GM18498 (cell line): ENCODE measurements around the gene LMF1.

ENCODE experiments used
- ATAC-seq: cut with Tn5 transposase; IDR thresholded peaks from one replicate; pipeline ENCODE4 v1.9.1; 2021; ENCODE audit warnings: mild to moderate bottlenecking, moderate library complexity; ENCODE audit not compliant: unreplicated experiment

Gene LMF1

GRCh38 chr16:819336-820043, 151.3 kb downstream of the LMF1 start:
- ATAC-seq: no peak

- no peak for ATAC-seq
Observed at GRCh38 chr16:818592-818991, 152.2 kb downstream of the LMF1 start.

- ATAC-seq: no peak
Observed at GRCh38 chr16:818132-818531, 152.7 kb downstream of the LMF1 start.

- ATAC-seq: no peak
Observed at GRCh38 chr16:817001-817906, 153.5 kb downstream of the LMF1 start.

- no peak for ATAC-seq
Observed at GRCh38 chr16:815861-816260, 154.9 kb downstream of the LMF1 start.

- ATAC-seq: no peak
Observed at GRCh38 chr16:814974-815373, 155.8 kb downstream of the LMF1 start.

GRCh38 chr16:813916-814412, 156.8 kb downstream of the LMF1 start:
- ATAC-seq: no peak

- no peak for ATAC-seq
Observed at GRCh38 chr16:813204-813915, 157.4 kb downstream of the LMF1 start.

- ATAC-seq: no peak
Observed at GRCh38 chr16:808085-808386, 162.7 kb downstream of the LMF1 start.

DNA sequence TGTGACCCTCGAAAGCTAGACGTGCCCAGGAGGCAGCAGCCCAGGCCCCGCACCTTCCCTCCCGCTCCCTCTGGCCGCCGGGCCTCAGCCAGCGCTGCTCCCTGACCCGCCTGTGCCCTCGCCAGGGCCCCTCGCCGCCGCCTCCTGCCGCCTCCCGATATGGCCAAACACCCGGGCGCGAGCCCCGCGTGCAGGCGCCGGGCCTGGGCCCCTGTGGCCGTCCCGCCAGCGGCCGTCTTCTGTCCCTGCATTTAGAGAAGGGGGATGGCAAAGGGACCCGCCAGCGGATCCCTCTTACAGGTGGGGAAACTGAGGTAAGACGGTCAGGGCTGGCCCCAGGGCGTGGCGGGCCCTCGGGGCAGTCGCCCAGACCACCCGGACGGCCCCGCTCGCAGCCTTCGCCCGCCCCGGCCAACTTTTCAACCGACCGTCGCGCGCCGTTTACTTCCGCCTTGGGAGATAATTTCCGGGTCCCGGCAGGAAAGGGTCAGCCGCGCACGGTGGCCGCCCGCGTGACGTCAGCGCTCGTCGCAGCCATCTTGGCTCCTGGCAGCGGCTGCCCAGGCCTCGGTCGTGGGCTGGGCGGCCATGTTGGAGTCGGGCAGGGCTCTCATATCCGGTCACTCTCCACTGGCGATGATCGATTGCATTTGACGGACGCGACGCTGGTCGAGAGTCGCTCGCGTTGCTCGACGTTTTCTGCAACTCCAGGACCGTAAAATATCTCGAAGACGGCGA, 163.3 kb downstream of the LMF1 start:
- ATAC-seq: peak; percentile 93

GRCh38 chr16:805474-805873, 165.3 kb downstream of the LMF1 start:
- no peak for ATAC-seq

DNA sequence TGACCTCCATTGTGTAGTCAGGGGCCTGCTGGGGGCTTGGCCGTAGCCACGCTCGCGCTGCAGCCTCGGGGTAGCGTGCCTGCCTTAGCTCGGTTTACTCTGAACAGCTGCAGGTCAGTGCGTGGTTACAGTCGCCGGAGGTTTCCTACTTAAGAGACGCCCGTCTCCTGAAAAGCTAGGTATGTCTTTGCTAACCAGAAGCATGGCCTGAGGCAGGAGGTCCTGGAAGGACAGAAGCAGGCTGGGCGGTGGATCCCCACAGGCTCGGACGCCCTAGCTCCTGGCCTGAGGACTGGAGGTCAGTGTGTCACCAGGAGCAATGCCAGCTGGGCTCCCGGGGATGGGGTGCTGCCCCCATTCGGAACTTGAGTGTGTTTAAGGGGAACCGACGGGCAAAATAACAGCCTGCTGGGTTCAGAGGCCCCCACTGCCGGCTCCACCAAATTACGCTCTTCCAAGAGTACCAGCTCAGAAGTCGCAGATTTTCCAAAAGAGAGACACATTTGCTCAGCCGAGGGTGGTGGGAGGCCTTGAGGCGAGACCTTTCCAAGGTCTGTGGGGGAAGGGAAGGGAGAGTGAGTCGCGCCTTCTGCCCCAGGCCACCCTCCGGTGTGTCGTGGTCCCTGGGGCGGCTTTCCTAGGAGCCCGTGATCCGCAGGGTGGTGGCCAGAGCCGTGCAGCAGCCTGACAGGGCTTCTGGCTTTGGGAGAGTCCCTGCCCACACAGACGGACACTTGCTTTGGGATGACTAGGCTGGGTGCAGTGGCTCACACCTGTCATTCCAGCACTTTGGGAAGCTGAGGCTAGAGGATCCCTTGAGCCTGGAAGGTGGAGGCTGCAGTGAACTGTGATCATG, 166.4 kb downstream of the LMF1 start:
- no peak for ATAC-seq

GRCh38 chr16:803754-804080, 167.1 kb downstream of the LMF1 start:
- ATAC-seq: no peak
